AG04449 (cell line): ENCODE results near the gene ENTPD5.

Source experiments
- CTCF ChIA-PET: fragments of 350-600 bp; formaldehyde crosslinking; extraction: SDS; loops from one replicate; lab custom pipeline; 2021; ENCODE audit warnings: antibody characterized with exemption; lab: Yijun Ruan, JAX
- POLR2A ChIA-PET: fragments of 400-600, 350-600 bp; formaldehyde crosslinking; extraction: SDS; loops from one replicate; lab custom pipeline; 2020; ENCODE audit warnings: antibody characterized with exemption, inconsistent platforms; lab: Yijun Ruan, JAX
- DNase-seq: peaks from one replicate; pipeline ENCODE4 v3.0.0-alpha.2; 2010; ENCODE audit warnings: low read depth, low spot score
- H3K4me3 ChIP-seq: 2 replicates; pipeline ENCODE4 v1.5.1; 2011; ENCODE audit warnings: low read depth, mild to moderate bottlenecking, control low read depth, low read length
- CTCF ChIP-seq: IDR thresholded peaks from one replicate; pipeline ENCODE4 v1.5.1; 2011; ENCODE audit warnings: mild to moderate bottlenecking, moderate library complexity, low read length, control low read depth, inconsistent platforms; ENCODE audit not compliant: insufficient read depth; ENCODE audit errors: missing control alignments

ENTPD5 gene

GRCh38 chr14:74049876-74050495 is 30.9 kb upstream of the ENTPD5 start:
- no peak overlapping the region for H3K4me3 ChIP-seq
- POLR2A ChIA-PET = no interaction called here
- no peak for TF ChIP-seq CTCF
- CTCF ChIA-PET = interaction anchor here (0.7 to 1.9 kb wide), 2 partner anchors 14 to 16 kb away, joined by 3 to 6 read pairs; no protein-coding TSS in a partner anchor
- no peak for DNase-seq

GRCh38 chr14:74048281-74048680 is 29.2 kb upstream of the ENTPD5 start:
- ChIA-PET POLR2A (no interaction called here), CTCF (interaction anchor here (1.3 to 2.1 kb wide), 4 partner anchors 8 to 35 kb away, joined by 5 to 6 read pairs (median 6); partner anchors contain the start of gene ALDH6A1)
- H3K4me3 ChIP-seq = no peak overlapping the region
- no peak for TF ChIP-seq CTCF
- DNase-seq = no peak

- POLR2A ChIA-PET = no interaction called here
- no peak for DNase-seq
- H3K4me3 ChIP-seq = no peak overlapping the region
- CTCF ChIA-PET = no interaction called here
- TF ChIP-seq CTCF = no peak
Observed at GRCh38 chr14:74045522-74045921, 26.4 kb upstream of the ENTPD5 start.

- no peak for DNase-seq
- POLR2A ChIA-PET = interaction anchor here (0.6 kb wide), 1 partner anchor 23 kb away, joined by 4 read pairs; the partner anchor contains the start of genes BBOF1 and ENTPD5
- CTCF ChIA-PET = no interaction called here
- TF ChIP-seq CTCF = no peak
- no peak overlapping the region for H3K4me3 ChIP-seq
Observed at GRCh38 chr14:74042296-74042695, 23.2 kb upstream of the ENTPD5 start.

GRCh38 chr14:74038020-74038859 is 19.2 kb upstream of the ENTPD5 start:
- POLR2A ChIA-PET = interaction anchor here (0.7 kb wide), 1 partner anchor 16 kb away, joined by 4 read pairs; no protein-coding TSS in a partner anchor

More at GRCh38 chr14:74038020-74038859, 19.2 kb upstream of the ENTPD5 start:
- DNase-seq = no peak
- CTCF ChIA-PET = interaction anchor here (0.7 to 1.6 kb wide), 8 partner anchors 8 to 313 kb away, joined by 3 to 7 read pairs (median 4); no protein-coding TSS in a partner anchor
- TF ChIP-seq CTCF = peak; percentile 44
- H3K4me3 ChIP-seq = no peak overlapping the region
